GM21576 (cell line): ENCODE results near the gene MAGEB16.

Experiments
- ATAC-seq: cut with Tn5 transposase; IDR thresholded peaks from one replicate; pipeline ENCODE4 v1.9.1; 2021; ENCODE audit warnings: mild to moderate bottlenecking, moderate library complexity; ENCODE audit not compliant: unreplicated experiment

Gene MAGEB16

GRCh38 chrX:35798042-35798441 lies at the start of gene MAGEB16:
Gene MAGEB16, plus strand, starts transcription at chrX:35798342. Its CDS starts 3,855 bp downstream, at chrX:35802197.
- no peak for ATAC-seq

GRCh38 chrX:35773958-35774564 lies 24.1 kb upstream of the MAGEB16 start:
- no peak for ATAC-seq

- no peak for ATAC-seq
Measured at GRCh38 chrX:35785075-35785474, 13.1 kb upstream of the MAGEB16 start.

- no peak for ATAC-seq
Measured at GRCh38 chrX:35786271-35786670, 11.9 kb upstream of the MAGEB16 start.

- ATAC-seq, result no peak
Measured at GRCh38 chrX:35787867-35788266, 10.3 kb upstream of the MAGEB16 start.

GRCh38 chrX:35800474-35800873 lies 2.3 kb downstream of the MAGEB16 start:
- no peak for ATAC-seq

- no peak for ATAC-seq
Measured at GRCh38 chrX:35809781-35810180, 11.6 kb downstream of the MAGEB16 start.

GRCh38 chrX:35819241-35819640 lies 21.1 kb downstream of the MAGEB16 start:
- ATAC-seq, result no peak

GRCh38 chrX:35826503-35826902 lies 28.4 kb downstream of the MAGEB16 start:
- no peak for ATAC-seq

GRCh38 chrX:35829501-35829900 lies 31.4 kb downstream of the MAGEB16 start:
- ATAC-seq, result no peak

GRCh38 chrX:35841872-35842271 lies 43.7 kb downstream of the MAGEB16 start:
- ATAC-seq, result no peak

GRCh38 chrX:35842674-35843073 lies 44.5 kb downstream of the MAGEB16 start:
- ATAC-seq, result no peak

- ATAC-seq, result no peak
Measured at GRCh38 chrX:35847736-35848135, 49.6 kb downstream of the MAGEB16 start.
